Suppressor macrophage treated with lipopolysaccharide for 1 hour (primary cell): ENCODE data around the gene ARMC6.

Experiments used
- DNase-seq, 3 donors: peaks; one replicate each; pipeline ENCODE4 v3.0.0-alpha.2; 2020 to 2022

ARMC6 gene

GRCh38 chr19:19033426-19034203 lies at the start of gene ARMC6, which contains the start of gene SUGP2:
Gene ARMC6, plus strand, starts transcription at chr19:19033603. Its CDS starts 607 bp downstream, at chr19:19034210.
Gene SUGP2, minus strand, starts transcription at chr19:19033517. Its CDS starts 2,446 bp downstream, at chr19:19031071.
- peak; percentile 93 to 97 (median 96) for DNase-seq

- DNase-seq, result no peak
Measured at GRCh38 chr19:18984251-18984650, 49.2 kb upstream of the ARMC6 start.

- peak; percentile 70 to 80 (median 77) for DNase-seq
Measured at GRCh38 chr19:18985257-18985656, 48.1 kb upstream of the ARMC6 start.

GRCh38 chr19:18987456-18987855 lies 45.9 kb upstream of the ARMC6 start:
- no peak for DNase-seq

GRCh38 chr19:18989316-18989715 lies 44.1 kb upstream of the ARMC6 start:
- no peak for DNase-seq

GRCh38 chr19:18990128-18990708 lies 43.2 kb upstream of the ARMC6 start:
- no peak for DNase-seq

DNA sequence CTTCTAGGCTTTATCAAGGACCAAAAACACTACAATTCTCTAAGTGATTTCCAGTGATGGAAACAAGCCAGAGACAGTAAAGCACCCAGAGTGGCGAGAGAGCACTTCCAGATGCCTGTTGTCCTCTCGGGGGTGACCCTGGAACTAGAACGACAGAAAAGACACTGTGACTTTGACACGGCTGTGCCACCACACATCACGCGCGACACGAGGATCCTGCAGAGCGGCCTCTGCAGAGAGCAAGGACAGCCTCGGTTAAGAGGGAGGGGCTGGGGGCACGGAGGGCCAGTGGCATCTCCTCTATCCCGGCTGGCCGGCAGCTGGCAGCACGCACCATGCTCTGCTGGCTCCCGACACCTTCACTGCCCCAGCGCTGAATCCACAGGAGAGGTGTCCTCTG lies 42.4 kb upstream of the ARMC6 start:
- no peak for DNase-seq

DNA sequence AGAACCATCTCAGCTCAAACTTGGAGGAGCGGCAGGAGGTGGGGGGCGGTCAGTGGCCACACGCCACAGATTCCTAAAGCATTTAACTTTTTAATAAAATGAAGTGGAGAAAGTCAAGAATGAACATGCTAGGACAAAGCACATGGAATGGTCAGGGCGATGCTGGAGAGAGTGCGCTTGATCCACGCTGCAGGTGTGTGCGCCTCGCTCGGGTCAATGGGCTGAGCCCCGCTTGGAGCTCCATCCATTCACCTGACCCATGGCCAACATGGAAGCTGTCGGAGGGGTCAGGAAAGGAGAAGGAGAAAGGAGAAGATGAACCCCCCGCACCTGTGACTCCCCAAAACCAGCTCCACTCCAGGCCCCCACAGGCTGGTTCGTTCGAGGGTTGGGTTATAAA lies 41.9 kb upstream of the ARMC6 start:
- DNase-seq, result no peak

DNA sequence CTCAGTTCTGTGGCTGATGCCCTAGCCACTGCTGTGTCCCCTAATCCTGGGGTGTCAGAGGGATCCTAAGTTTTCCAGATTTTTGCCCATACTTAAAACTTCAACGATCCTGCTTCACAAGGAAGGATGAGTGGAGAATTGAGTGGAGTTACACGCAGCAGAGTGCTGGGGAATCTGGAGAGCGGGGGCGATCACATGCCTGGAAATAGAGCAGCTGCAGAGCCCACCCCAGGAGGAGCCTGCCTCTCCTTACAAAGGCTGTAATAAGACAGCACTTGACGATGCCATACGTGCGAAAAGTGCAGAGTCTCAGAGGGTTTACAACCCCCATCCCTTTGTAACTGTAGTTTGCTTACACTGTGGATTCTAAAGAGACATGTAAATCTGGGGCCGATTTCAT lies 40.7 kb upstream of the ARMC6 start:
- no peak for DNase-seq

- no peak for DNase-seq
Measured at GRCh38 chr19:18993115-18993514, 40.3 kb upstream of the ARMC6 start.

GRCh38 chr19:18995804-18996241 lies 37.6 kb upstream of the ARMC6 start:
- peak; percentile 87 to 93 (median 89) for DNase-seq

GRCh38 chr19:18996351-18996750 lies 37.1 kb upstream of the ARMC6 start:
- DNase-seq, result no peak

DNA sequence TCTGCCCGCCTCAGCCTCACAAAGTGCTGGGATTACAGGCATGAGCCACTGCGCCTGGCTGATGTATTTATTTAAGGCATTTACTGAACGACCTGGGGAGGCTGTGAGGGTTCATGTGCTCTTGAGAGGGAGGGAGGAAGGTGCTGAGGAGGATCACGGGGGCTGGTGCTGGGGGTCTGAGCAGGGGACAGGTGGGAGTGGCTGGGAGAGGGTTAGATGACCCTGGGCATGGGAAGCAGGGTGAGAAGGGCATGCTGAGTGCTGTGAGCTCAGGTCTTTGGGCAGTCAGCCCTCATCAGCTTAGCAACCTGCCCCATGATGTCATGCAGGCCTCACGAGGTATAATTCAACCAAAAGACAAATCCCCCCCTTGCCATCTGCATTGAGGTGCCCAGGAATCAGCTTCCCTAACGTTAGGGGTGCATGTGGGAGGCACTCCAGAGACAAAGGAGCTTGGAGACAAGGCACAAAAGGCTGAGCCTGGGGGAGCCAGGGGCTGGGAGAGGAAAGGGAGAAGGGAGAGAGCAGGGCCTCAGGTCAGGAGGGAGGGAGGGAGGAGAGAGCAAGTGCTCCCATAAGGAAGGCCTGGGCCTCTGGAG lies 36.5 kb upstream of the ARMC6 start:
- DNase-seq, result no peak

- no peak for DNase-seq
Measured at GRCh38 chr19:18998276-18998675, 35.1 kb upstream of the ARMC6 start.

- DNase-seq, result no peak
Measured at GRCh38 chr19:18999016-18999758, 34.2 kb upstream of the ARMC6 start.

DNA sequence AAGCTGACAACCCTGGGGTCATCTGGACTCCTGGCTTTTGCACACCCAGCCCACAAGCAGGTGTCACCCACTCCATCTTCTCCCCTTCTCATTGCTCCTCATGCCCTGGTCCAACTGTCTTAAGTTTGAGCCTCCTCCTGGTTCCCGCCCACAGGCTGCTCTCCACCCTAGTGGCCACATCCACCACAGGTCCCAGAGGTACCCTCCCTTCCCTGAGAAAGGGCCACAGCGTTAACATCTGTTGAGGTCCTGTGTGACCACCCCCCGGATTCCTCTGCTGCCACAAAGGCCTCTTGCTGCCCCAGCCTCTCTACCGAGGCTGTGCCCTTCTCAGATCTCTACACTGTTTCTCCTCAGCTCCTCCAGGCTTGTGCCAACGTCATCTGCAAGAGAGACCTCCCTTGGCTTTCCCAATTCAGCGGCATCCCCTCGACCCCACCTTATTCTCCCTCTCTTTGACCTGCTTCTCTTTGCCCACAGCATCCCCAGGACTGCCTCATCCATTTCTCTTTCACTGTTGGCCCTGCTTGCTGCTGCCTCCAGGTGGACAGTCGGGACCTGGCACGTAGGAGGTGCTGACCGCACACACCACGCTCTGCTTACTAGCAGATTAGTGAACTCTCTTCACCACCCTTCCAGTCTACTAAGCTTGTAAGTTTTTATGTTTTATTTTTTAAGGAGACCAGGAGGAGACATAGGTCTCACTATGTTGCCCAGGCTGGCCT lies 33.3 kb upstream of the ARMC6 start:
- DNase-seq, result no peak

DNA sequence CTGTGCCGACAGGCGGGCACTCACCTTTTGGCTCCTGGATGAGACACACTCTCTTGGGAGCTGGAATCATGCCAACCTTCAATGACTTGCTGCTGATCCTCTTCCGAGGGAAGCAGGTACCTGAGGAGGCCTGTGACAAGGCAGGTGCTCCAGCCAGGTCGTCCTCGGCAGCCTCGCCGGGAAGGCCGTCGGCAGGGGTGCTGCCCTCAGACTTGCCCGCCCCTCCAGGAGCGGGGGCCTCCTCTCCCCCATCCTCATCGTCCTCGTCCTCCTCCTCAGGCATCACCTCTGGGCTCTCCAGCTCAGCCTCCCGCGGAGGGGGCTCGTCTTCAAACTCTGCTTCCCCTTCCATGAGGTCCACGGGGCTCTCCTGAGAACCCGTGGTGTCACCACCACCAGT lies 29.3 kb upstream of the ARMC6 start:
- DNase-seq, result no peak

- no peak for DNase-seq
Measured at GRCh38 chr19:19006213-19006612, 27.2 kb upstream of the ARMC6 start.

DNA sequence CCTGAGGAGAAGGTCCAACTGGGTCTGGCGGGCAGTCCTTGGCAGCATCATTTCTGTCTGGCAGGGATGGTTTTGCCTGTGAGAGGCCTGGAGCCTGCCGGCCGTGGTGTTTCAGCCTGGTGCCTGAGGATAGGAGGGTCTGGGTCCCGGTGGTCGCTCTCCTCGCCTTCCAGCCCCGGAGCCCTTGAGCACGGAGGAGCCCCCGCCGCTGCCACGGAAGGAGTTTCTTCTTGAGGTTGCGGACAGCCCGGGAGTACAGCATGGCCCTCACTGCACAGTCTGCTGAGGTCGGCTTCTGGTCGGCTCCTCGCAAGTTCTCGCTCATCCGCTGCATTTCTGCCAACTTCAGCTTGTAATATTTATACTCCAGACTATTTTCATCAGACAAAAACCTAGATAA lies 23.5 kb upstream of the ARMC6 start:
- no peak for DNase-seq

- DNase-seq, result no peak
Measured at GRCh38 chr19:19010551-19010950, 22.9 kb upstream of the ARMC6 start.

- DNase-seq, result no peak
Measured at GRCh38 chr19:19021115-19021514, 12.3 kb upstream of the ARMC6 start.

- DNase-seq, result no peak
Measured at GRCh38 chr19:19022380-19022961, 10.9 kb upstream of the ARMC6 start.
